Keratinocyte (primary cell): Measurements from ENCODE around the gene EPHA2. TPM values are rescaled to one million over a fixed set of nuclear protein-coding genes. Genes with fewer than 3 reads are reported as not detected.

ENCODE experiments used
- DNase-seq: peaks from one replicate; pipeline ENCODE4 v3.0.0-alpha.2; 2011; ENCODE audit warnings: low read depth, missing footprints, low spot score
- FAIRE-seq: peaks from 2 replicates; lab custom pipeline; 2011; peaks lifted over from hg19 to GRCh38; lab: Jason Lieb, UNC
- H2AFZ ChIP-seq: 2 replicates; pipeline ENCODE4 v1.6.0; 2012; ENCODE audit warnings: low read length, control low read depth, inconsistent platforms; ENCODE audit not compliant: control insufficient read depth
- H3K27ac ChIP-seq: 2 replicates; pipeline ENCODE4 v1.5.1; 2011; ENCODE audit warnings: low read length; ENCODE audit not compliant: control insufficient read depth, insufficient read depth
- H3K27me3 ChIP-seq: 3 replicates; pipeline ENCODE4 v1.6.0; 2011; ENCODE audit warnings: low read length; ENCODE audit not compliant: control insufficient read depth, insufficient read depth; ENCODE audit errors: extremely low read depth
- H3K36me3 ChIP-seq, 2 experiments: 2 replicates in 1 of 2; 3 replicates in 1 of 2; pipeline ENCODE4 v1.5.1; 2011; ENCODE audit warnings: low read length in 2 of 2, mild to moderate bottlenecking in 1 of 2; ENCODE audit not compliant: control insufficient read depth in 2 of 2, insufficient read depth in 2 of 2; ENCODE audit errors: extremely low read depth in 1 of 2
- H3K4me1 ChIP-seq: 3 replicates; pipeline ENCODE4 v1.5.1; 2011; ENCODE audit warnings: low read length; ENCODE audit not compliant: control insufficient read depth, insufficient read depth; ENCODE audit errors: extremely low read depth
- H3K4me2 ChIP-seq: 3 replicates; pipeline ENCODE4 v1.6.0; 2011; ENCODE audit warnings: low read depth, low read length; ENCODE audit not compliant: control insufficient read depth, insufficient read depth; ENCODE audit errors: extremely low read depth
- H3K4me3 ChIP-seq, 3 experiments: fragments of 200-600 bp in 1 of 3; sonication (generic) in 1 of 3; 2 replicates in 2 of 3; 3 replicates in 1 of 3; pipeline ENCODE4 v1.5.1; 2011 to 2016; ENCODE audit warnings: low read length in 3 of 3, mild to moderate bottlenecking in 3 of 3, control low read depth in 2 of 3, inconsistent platforms in 1 of 3, low read depth in 1 of 3, mixed read lengths in 1 of 3, mixed run types in 1 of 3, moderate library complexity in 1 of 3; ENCODE audit not compliant: control insufficient read depth in 2 of 3, insufficient read depth in 2 of 3; ENCODE audit errors: extremely low read depth in 1 of 3
- H3K79me2 ChIP-seq: 2 replicates; pipeline ENCODE4 v1.6.0; 2012; ENCODE audit warnings: low read length; ENCODE audit not compliant: control insufficient read depth, insufficient read depth
- H3K9ac ChIP-seq: 3 replicates; pipeline ENCODE4 v1.6.0; 2011; ENCODE audit warnings: low read length; ENCODE audit not compliant: control insufficient read depth, insufficient read depth; ENCODE audit errors: extremely low read depth
- H3K9me1 ChIP-seq: 3 replicates; pipeline ENCODE4 v1.6.0; 2011; ENCODE audit warnings: low read length; ENCODE audit not compliant: control insufficient read depth, insufficient read depth; ENCODE audit errors: extremely low read depth
- H3K9me3 ChIP-seq: 2 replicates; pipeline ENCODE4 v1.5.1; 2012; ENCODE audit warnings: low read depth, low read length; ENCODE audit not compliant: control insufficient read depth
- H4K20me1 ChIP-seq: 3 replicates; pipeline ENCODE4 v1.6.0; 2011; ENCODE audit warnings: low read length; ENCODE audit not compliant: control insufficient read depth, insufficient read depth; ENCODE audit errors: extremely low read depth
- EZH2 ChIP-seq: IDR thresholded peaks from one replicate; pipeline ENCODE4 v1.6.1; 2012; ENCODE audit warnings: inconsistent platforms, mild to moderate bottlenecking, low read length, moderate library complexity
- dilution Hi-C: fragments of 300-500 bp; cut with MboI; formaldehyde crosslinking; loops from one replicate; pipeline ENCODE4 v1.7.0; 2020; ENCODE audit warnings: low sequenced_read_pairs; ENCODE audit not compliant: extremely low pct_ligation_motif_present
- polyA plus RNA-seq, 5 experiments: library from polyadenylated mRNA; depleted of rRNA in 3 of 5; stranded (reverse) in 3 of 5; stranded (forward) in 1 of 5; unstranded in 1 of 5; fragments of >200 nt; gene quantifications; 1 replicate in 1 of 5; 2 replicates in 3 of 5; 3 replicates in 1 of 5; pipeline versions ENCODE4 v1.2.1 to v1.2.3, GENCODE V29; 2011 to 2012; ENCODE audit warnings: missing spikeins in 2 of 5, low read depth in 1 of 5, low replicate concordance in 1 of 5
- TF ChIP-seq, protein P1 (sequence below), 3 experiments: IDR thresholded peaks in 1 of 3; conservative IDR thresholded peaks in 1 of 3; optimal IDR thresholded peaks in 1 of 3; 2 replicates in 2 of 3; 3 replicates in 1 of 3; pipeline versions ENCODE3 to v1.5.1; 2011; ENCODE audit warnings: low read length in 3 of 3, mild to moderate bottlenecking in 3 of 3, moderate library complexity in 2 of 3, control low read depth in 1 of 3, inconsistent platforms in 1 of 3; ENCODE audit not compliant: insufficient read depth in 2 of 3; ENCODE audit errors: extremely low read depth in 1 of 3

The EPHA2 gene
- polyA plus RNA-seq, 1 donor (not counting 4 experiments of a cell fraction or from before 2014, with no cell fraction given) = 55.6 TPM

GRCh38 chr1:16173447-16174260 lies 17.8 kb upstream of the EPHA2 start:
- H3K4me1 ChIP-seq = peaks cover 54% of the 10 kb centered on the region
- H3K4me3 ChIP-seq = peak overlapping the region in 1 of 3 experiments; percentile 9
- dilution Hi-C loops = no loop called here

DNA sequence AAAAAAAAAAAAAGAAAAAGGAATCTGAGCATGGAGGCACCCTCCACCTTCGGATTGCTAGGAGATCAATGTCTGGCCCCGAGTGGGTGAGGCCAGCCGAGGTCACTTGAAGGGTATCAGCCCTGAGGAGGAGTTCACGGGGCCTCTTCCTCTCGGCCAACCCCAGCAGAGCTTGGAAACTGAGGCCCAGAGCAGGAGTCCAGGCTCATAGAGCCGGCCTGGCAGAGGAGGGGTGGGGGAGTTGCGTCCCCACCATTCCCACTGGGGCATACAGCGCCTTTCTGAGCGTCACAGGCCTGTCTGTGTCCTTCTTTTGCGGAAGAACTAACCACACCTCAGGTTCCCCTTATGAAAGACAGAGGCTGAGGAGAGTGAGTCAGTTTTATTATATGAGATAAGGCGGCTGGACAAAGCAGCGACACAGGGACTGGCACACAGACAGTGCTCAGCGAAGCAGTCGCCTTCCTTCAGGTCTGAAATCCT lies 17.1 kb upstream of the EPHA2 start:
- Histone ChIP-seq H3K9me3 (no peaks in the 10 kb centered on the region), H2AFZ (no peak overlapping the region), H3K27ac (peak overlapping the region; percentile 95), H3K9me1 (no peaks in the 10 kb centered on the region), H3K9ac (peak overlapping the region; percentile 78), H3K36me3 (no peaks in the 10 kb centered on the region), H4K20me1 (no peaks in the 10 kb centered on the region), H3K4me3 (peak overlapping the region in 1 of 3 experiments; percentile 3), H3K4me2 (peak overlapping the region; percentile 74), H3K4me1 (peaks cover 55% of the 10 kb centered on the region), H3K79me2 (no peaks in the 10 kb centered on the region), H3K27me3 (no peaks in the 10 kb centered on the region)
- no peak for TF ChIP-seq EZH2
- TF ChIP-seq, protein P1, sequence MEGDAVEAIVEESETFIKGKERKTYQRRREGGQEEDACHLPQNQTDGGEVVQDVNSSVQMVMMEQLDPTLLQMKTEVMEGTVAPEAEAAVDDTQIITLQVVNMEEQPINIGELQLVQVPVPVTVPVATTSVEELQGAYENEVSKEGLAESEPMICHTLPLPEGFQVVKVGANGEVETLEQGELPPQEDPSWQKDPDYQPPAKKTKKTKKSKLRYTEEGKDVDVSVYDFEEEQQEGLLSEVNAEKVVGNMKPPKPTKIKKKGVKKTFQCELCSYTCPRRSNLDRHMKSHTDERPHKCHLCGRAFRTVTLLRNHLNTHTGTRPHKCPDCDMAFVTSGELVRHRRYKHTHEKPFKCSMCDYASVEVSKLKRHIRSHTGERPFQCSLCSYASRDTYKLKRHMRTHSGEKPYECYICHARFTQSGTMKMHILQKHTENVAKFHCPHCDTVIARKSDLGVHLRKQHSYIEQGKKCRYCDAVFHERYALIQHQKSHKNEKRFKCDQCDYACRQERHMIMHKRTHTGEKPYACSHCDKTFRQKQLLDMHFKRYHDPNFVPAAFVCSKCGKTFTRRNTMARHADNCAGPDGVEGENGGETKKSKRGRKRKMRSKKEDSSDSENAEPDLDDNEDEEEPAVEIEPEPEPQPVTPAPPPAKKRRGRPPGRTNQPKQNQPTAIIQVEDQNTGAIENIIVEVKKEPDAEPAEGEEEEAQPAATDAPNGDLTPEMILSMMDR (optimal IDR thresholded peaks at IDR 0.05 in 1 of 3, IDR thresholded peaks at IDR 0.05 in 1 of 3, conservative IDR thresholded peaks at IDR 0.05 in 1 of 3; ENCODE audit: extremely low read depth in 1 of 3, insufficient read depth in 2 of 3, low read length in 3 of 3) = no peak
- DNase-seq (no peak), FAIRE-seq (peak; percentile 65)
- dilution Hi-C loops = no loop called here

More at GRCh38 chr1:16173447-16174260, 17.8 kb upstream of the EPHA2 start:
- DNase-seq (peak; percentile 99), FAIRE-seq (peak; percentile 84)
- Histone ChIP-seq H4K20me1 (no peaks in the 10 kb centered on the region), H3K9me3 (no peaks in the 10 kb centered on the region), H3K27me3 (no peaks in the 10 kb centered on the region), H3K79me2 (no peaks in the 10 kb centered on the region), H3K36me3 (no peaks in the 10 kb centered on the region), H3K9me1 (no peaks in the 10 kb centered on the region), H3K9ac (peak overlapping the region; percentile 78), H2AFZ (no peak overlapping the region), H3K27ac (peak overlapping the region; percentile 95), H3K4me2 (peak overlapping the region; percentile 74)
- TF ChIP-seq EZH2 = no peak
- TF ChIP-seq, protein P1 (optimal IDR thresholded peaks at IDR 0.05 in 1 of 3, IDR thresholded peaks at IDR 0.05 in 1 of 3, conservative IDR thresholded peaks at IDR 0.05 in 1 of 3; ENCODE audit: extremely low read depth in 1 of 3, insufficient read depth in 2 of 3, low read length in 3 of 3) = no peak
